Astrocyte of the spinal cord (primary cell): Measurements from ENCODE around the gene ESR2.
"Not testable (repeated sequence)": the region's sequence is repeated elsewhere in the genome, so short reads cannot be mapped to it uniquely, and the experiment has no call there.

Source experiments
- DNase-seq: peaks from one replicate; pipeline ENCODE4 v3.0.0; 2011; ENCODE audit warnings: low read depth, low spot score
- H3K4me3 ChIP-seq: 2 replicates; pipeline ENCODE4 v1.5.1; 2011; ENCODE audit warnings: low read depth, mild to moderate bottlenecking, low read length, moderate library complexity
- in situ Hi-C: cut with HindIII; loops from 2 replicates; pipeline ENCODE4 v1.10.0; 2017; ENCODE audit warnings: low sequenced_read_pairs
- TF ChIP-seq, protein P1 (sequence below): IDR thresholded peaks from 2 replicates; pipeline ENCODE4 v1.5.1; 2012; ENCODE audit warnings: low read depth, mild to moderate bottlenecking, low read length, inconsistent platforms

Gene ESR2

DNA sequence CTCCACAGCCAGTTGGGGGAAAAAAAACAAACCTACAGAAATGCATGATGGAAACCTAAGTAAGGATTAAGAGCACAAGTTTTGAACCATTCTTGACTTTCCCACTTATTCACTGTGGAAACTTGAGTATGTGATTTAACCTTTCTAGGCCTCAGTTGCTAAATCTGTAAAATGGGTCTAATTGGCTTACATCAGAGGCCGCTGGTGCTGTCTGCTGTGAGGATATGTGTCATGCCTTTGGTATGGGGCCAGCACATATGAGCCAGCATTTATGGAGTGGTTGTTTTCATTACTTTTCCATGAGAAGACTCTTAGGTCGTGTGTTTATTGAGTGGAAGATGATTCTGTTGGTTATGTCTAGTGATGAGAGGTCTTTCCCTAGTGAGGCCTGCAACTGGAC is 102.4 kb downstream of the ESR2 start:
- in situ Hi-C loops, result no loop called here
- H3K4me3 ChIP-seq, result no peak overlapping the region
- DNase-seq, result peak; percentile 83
- TF ChIP-seq, protein P1, sequence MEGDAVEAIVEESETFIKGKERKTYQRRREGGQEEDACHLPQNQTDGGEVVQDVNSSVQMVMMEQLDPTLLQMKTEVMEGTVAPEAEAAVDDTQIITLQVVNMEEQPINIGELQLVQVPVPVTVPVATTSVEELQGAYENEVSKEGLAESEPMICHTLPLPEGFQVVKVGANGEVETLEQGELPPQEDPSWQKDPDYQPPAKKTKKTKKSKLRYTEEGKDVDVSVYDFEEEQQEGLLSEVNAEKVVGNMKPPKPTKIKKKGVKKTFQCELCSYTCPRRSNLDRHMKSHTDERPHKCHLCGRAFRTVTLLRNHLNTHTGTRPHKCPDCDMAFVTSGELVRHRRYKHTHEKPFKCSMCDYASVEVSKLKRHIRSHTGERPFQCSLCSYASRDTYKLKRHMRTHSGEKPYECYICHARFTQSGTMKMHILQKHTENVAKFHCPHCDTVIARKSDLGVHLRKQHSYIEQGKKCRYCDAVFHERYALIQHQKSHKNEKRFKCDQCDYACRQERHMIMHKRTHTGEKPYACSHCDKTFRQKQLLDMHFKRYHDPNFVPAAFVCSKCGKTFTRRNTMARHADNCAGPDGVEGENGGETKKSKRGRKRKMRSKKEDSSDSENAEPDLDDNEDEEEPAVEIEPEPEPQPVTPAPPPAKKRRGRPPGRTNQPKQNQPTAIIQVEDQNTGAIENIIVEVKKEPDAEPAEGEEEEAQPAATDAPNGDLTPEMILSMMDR, result no peak

DNA sequence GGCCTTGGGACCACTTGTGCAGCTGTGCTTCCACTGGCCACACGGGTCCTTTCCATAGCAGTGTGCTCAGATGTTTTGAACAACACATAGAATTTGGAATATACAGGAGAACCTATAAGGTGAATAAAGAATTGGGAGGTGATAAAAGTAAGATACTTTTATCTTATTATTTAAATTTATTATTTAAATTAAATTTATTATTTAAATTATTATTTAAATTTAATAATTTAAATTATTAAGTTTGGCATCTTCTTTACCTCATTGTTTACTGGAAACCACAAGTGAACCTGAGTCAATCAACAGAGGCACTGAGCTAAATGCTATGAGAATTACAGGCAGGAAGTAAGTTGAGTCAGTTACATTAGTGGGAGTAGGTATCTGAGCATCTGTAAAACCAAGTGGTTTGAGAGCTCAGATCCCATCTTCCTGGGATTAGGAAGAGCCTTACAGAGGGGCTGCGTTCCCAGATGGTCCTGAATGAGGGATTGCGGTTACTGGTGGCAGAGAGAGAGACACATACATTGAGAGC is 103.1 kb downstream of the ESR2 start:
- in situ Hi-C loops, result no loop called here
- no peak for DNase-seq
- H3K4me3 ChIP-seq, result no peak overlapping the region
- TF ChIP-seq, protein P1, result no peak

GRCh38 chr14:64187331-64187730 is 106.8 kb downstream of the ESR2 start:
- in situ Hi-C loops, result no loop called here
- no peak for DNase-seq
- H3K4me3 ChIP-seq, result no peak overlapping the region
- TF ChIP-seq, protein P1, result no peak

DNA sequence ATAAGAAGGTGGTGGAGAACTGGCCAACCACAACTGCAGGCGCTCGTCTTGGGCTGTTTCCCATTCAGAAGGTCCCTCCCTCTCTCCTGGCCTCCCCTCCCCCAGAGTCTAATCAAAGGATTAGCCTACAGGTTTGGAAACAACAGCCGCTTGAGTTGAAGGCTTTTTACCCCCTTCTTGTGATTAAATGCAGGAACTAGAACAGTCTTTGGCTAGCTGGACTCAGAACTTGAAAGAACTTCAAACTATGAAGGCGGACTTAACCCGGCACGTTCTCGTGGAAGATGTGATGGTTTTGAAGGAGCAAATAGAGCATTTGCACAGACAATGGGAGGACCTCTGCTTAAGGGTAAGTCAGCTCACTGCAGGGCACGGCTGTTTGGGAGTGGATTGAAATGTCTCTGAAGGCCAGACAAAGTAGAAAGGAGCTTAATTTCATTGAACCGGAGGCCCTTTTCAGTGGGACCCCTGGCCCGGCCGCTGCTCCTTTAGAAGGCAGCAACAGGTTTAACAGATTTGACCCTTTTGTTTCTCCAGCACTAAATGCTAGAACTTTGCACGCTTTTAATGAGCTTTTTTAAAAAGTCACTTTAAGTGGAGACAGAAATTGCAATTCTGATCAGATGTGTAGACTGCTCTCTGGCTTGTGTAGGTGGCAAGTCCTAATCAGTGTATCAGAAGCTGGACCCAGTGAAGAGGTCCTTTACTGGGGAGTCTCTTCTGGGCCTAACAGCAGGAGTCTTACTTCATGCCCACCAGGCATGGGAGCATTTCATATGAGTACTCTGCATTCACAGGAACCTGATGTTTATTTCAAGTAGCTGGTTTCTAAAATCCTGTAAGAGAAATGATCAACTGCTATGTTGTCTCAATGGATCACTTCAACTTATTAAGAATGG is 107.7 kb downstream of the ESR2 start:
- no peak for DNase-seq

GRCh38 chr14:64185184-64185583 is 109.0 kb downstream of the ESR2 start:
- in situ Hi-C loops, result no loop called here
- TF ChIP-seq, protein P1, result no peak
- no peak for DNase-seq
- no peak overlapping the region for H3K4me3 ChIP-seq

More for the DNA sequence above, 107.7 kb downstream of the ESR2 start:
- in situ Hi-C loops, result no loop called here
- no peak overlapping the region for H3K4me3 ChIP-seq
- TF ChIP-seq, protein P1, result no peak

- in situ Hi-C loops, result no loop called here
Observed at GRCh38 chr14:64184103-64184729, 110.0 kb downstream of the ESR2 start.

DNA sequence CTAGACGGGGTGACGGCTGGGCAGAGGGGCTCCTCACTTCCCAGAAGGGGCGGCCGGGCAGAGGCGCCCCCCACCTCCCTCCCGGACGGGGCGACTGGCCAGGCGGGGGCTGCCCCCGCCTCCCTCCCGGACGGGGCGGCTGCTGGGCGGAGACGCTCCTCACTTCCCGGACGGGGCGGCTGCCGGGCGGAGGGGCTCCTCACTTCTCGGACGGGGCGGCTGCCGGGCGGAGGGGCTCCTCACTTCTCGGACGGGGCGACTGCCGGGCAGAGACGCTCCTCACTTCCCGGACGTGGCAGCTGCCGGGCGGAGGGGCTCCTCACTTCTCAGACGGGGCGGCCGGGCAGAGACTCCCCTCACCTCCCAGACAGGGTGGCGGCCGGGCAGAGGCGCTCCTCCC is 111.3 kb downstream of the ESR2 start:
- DNase-seq, H3K4me3 ChIP-seq, in situ Hi-C loops: not testable (repeated sequence)

More at GRCh38 chr14:64184103-64184729, 110.0 kb downstream of the ESR2 start:
- TF ChIP-seq, protein P1, result no peak
- no peak for DNase-seq
- no peak overlapping the region for H3K4me3 ChIP-seq
